Measurements from ENCODE around the gene SMIM45.

Gene SMIM45

GRCh38 chr22:41922940-41923594 is 28.9 kb upstream of the SMIM45 start (continued):
- TF ChIP-seq POLR2AphosphoS5 (IDR thresholded peaks at IDR 0.05; ENCODE audit: low read length) (peak; percentile 53), SUZ12 (IDR thresholded peaks at IDR 0.05; ENCODE audit: unreplicated experiment) (no peak), BRCA1 (IDR thresholded peaks at IDR 0.05; ENCODE audit: low read depth, low read length) (no peak), ELK1 (IDR thresholded peaks at IDR 0.05; ENCODE audit: low read depth, low read length) (no peak), SP1 (IDR thresholded peaks at IDR 0.05; ENCODE audit: low read depth, low read length) (no peak), SRF (IDR thresholded peaks at IDR 0.05; ENCODE audit: low read depth in 2 of 2, low read length in 2 of 2) (no peak), MTA3 (IDR thresholded peaks at IDR 0.05; ENCODE audit: borderline replicate concordance, low read length) (no peak), LARP7 (IDR thresholded peaks at IDR 0.05) (no peak; the same call in 1 of the 2 replicates), ZNF687 (IDR thresholded peaks at IDR 0.05) (0 out of 2 replicates have a peak, but pooled peaks have one; percentile 10), MXI1 (IDR thresholded peaks at IDR 0.05; ENCODE audit: low read depth, low read length) (no peak), EP300 (IDR thresholded peaks at IDR 0.05; ENCODE audit: borderline replicate concordance in 1 of 2, control insufficient read depth in 1 of 2, low read depth in 2 of 2, low read length in 2 of 2) (no peak), BCL3 (IDR thresholded peaks at IDR 0.05; ENCODE audit: borderline replicate concordance, insufficient read depth, low read depth, low read length, poor library complexity, severe bottlenecking) (no peak), PAX8 (IDR thresholded peaks at IDR 0.05) (no peak), ZBTB33 (IDR thresholded peaks at IDR 0.05) (no peak), WRNIP1 (IDR thresholded peaks at IDR 0.05; ENCODE audit: borderline replicate concordance, low read depth, low read length) (0 out of 2 replicates have a peak, but pooled peaks have one; percentile 14), ZNF24 (IDR thresholded peaks at IDR 0.05) (no peak), PRDM15 (CRISPR knock-in tag; IDR thresholded peaks at IDR 0.05) (no peak)
